Caco-2 (cell line): ENCODE data around the gene PCDHA6. TPM values are rescaled to one million over a fixed set of nuclear protein-coding genes. Genes with fewer than 3 reads are reported as not detected.
"Not testable (repeated sequence)": the region's sequence is repeated elsewhere in the genome, so short reads cannot be mapped to it uniquely, and the experiment has no call there.

Experiments
- BruUV-seq: library from RNA; stranded (reverse); fragments of 400-500 nt; replicated peaks from 2 replicates; lab custom pipeline; 2021; lab: Mats Ljungman, UMichigan
- CTCF ChIA-PET: fragments of 300-600 bp; sonication (Branson Sonifier 250); formaldehyde crosslinking; loops from one replicate; lab custom pipeline; 2022; ENCODE audit warnings: antibody characterized with exemption; lab: Charles Lee
- POLR2A ChIA-PET: fragments of 300-600 bp; sonication (Branson Sonifier 250); formaldehyde crosslinking; loops from one replicate; lab custom pipeline; 2022; ENCODE audit warnings: antibody characterized with exemption; lab: Charles Lee
- DNase-seq, 2 experiments: peaks; one replicate each; pipeline versions ENCODE4 v3.0.0 to v3.0.0-alpha.2; 2020 to 2022
- H3K27me3 ChIP-seq: replicated peaks from 2 replicates; pipeline ENCODE4 v1.6.0; 2011; ENCODE audit warnings: low read length; ENCODE audit not compliant: control insufficient read depth, insufficient read depth
- H3K36me3 ChIP-seq: 2 replicates; pipeline ENCODE4 v1.5.1; 2011; ENCODE audit warnings: low read length; ENCODE audit not compliant: control insufficient read depth, insufficient read depth
- H3K4me1 ChIP-seq: fragments of 250-450 bp; sonication (Bioruptor Pico); 2 replicates; pipeline ENCODE4 v1.5.1; 2020; ENCODE audit warnings: mild to moderate bottlenecking
- H3K4me3 ChIP-seq: 2 replicates; pipeline ENCODE4 v1.5.1; 2011; ENCODE audit warnings: low read depth, mild to moderate bottlenecking, control low read depth, low read length
- H3K9me3 ChIP-seq: fragments of 250-450 bp; sonication (Bioruptor Pico); 2 replicates; pipeline ENCODE4 v1.5.1; 2020; ENCODE audit warnings: mild to moderate bottlenecking, moderate library complexity
- H3K27ac Mint-ChIP-seq: one replicate; pipeline ENCODE4 v1.8.0; 2022; ENCODE audit warnings: mixed read lengths; ENCODE audit not compliant: unreplicated experiment
- H3K27me3 Mint-ChIP-seq: one replicate; pipeline ENCODE4 v1.8.0; 2022; ENCODE audit warnings: mixed read lengths; ENCODE audit not compliant: insufficient read depth, unreplicated experiment
- H3K36me3 Mint-ChIP-seq: one replicate; pipeline ENCODE4 v1.8.0; 2022; ENCODE audit warnings: mild to moderate bottlenecking, mixed read lengths; ENCODE audit not compliant: insufficient read depth, unreplicated experiment
- H3K4me1 Mint-ChIP-seq: one replicate; pipeline ENCODE4 v1.8.0; 2022; ENCODE audit warnings: low read depth, mixed read lengths; ENCODE audit not compliant: unreplicated experiment
- H3K4me3 Mint-ChIP-seq: one replicate; pipeline ENCODE4 v1.8.0; 2022; ENCODE audit warnings: mild to moderate bottlenecking, moderate library complexity, mixed read lengths; ENCODE audit not compliant: unreplicated experiment
- H3K9me3 Mint-ChIP-seq: one replicate; pipeline ENCODE4 v1.8.0; 2022; ENCODE audit warnings: mixed read lengths; ENCODE audit not compliant: unreplicated experiment
- CTCF ChIP-seq, 2 experiments: fragments of 200-600 bp in 1 of 2; IDR thresholded peaks; 1 replicate in 1 of 2; 2 replicates in 1 of 2; pipeline versions ENCODE4 v1.5.1 to v1.8.0; 2011 to 2022; ENCODE audit warnings: antibody characterized with exemption in 1 of 2, control low read depth in 1 of 2, inconsistent platforms in 1 of 2, low read depth in 1 of 2, low read length in 1 of 2, mild to moderate bottlenecking in 1 of 2, moderate library complexity in 1 of 2; ENCODE audit not compliant: insufficient read depth in 1 of 2, severe bottlenecking in 1 of 2, unreplicated experiment in 1 of 2
- intact Hi-C: fragments of 100-400 bp; cut with micrococcal nuclease; formaldehyde crosslinking; loops from one replicate; pipeline ENCODE4 v1.10.0; 2022; ENCODE audit not compliant: unreplicated experiment
- total RNA-seq: library from RNA; stranded (reverse); gene quantifications from 2 replicates; pipeline ENCODE4 v1.2.3, GENCODE V29; 2022

Gene PCDHA6
- total RNA-seq, 1 experiment from 2014 or later: not detected

- Mint-ChIP-seq H3K4me1 (no peaks in the 10 kb centered on the region), H3K27ac (no peak overlapping the region), H3K9me3 (peaks cover 3% of the 10 kb centered on the region), H3K27me3 (no peaks in the 10 kb centered on the region), H3K4me3 (no peak overlapping the region), H3K36me3 (no peaks in the 10 kb centered on the region)
- intact Hi-C loops: no loop called here
- DNase-seq: no peak
- ChIA-PET POLR2A (no interaction called here), CTCF (no interaction called here)
- TF ChIP-seq CTCF (IDR thresholded peaks at IDR 0.05; ENCODE audit: insufficient read depth in 1 of 2, low read depth in 1 of 2, low read length in 1 of 2, severe bottlenecking in 1 of 2, unreplicated experiment in 1 of 2): no peak
- Histone ChIP-seq H3K4me1 (no peaks in the 10 kb centered on the region), H3K4me3 (no peak overlapping the region), H3K36me3 (no peaks in the 10 kb centered on the region), H3K9me3 (peaks cover 7% of the 10 kb centered on the region; the same call in 1 of the 2 replicates), H3K27me3 (no peaks in the 10 kb centered on the region)
- no TSS peak for BruUV-seq
These were observed 41.8 kb downstream of the PCDHA6 start for GRCh38 chr5:140869555-140869886.

GRCh38 chr5:140870221-140871201, 42.8 kb downstream of the PCDHA6 start:
- CTCF ChIA-PET: no interaction called here
- Histone ChIP-seq H3K9me3 (peaks cover 7% of the 10 kb centered on the region; the same call in 1 of the 2 replicates), H3K4me1 (no peaks in the 10 kb centered on the region), H3K4me3 (no peak overlapping the region), H3K36me3 (no peaks in the 10 kb centered on the region), H3K27me3 (no peaks in the 10 kb centered on the region)
- BruUV-seq: no TSS peak
- Mint-ChIP-seq H3K27me3 (no peaks in the 10 kb centered on the region), H3K27ac (no peak overlapping the region), H3K9me3 (no peaks in the 10 kb centered on the region), H3K4me1 (no peaks in the 10 kb centered on the region), H3K4me3 (no peak overlapping the region), H3K36me3 (no peaks in the 10 kb centered on the region)
- POLR2A ChIA-PET: no interaction called here
- TF ChIP-seq CTCF (IDR thresholded peaks at IDR 0.05; ENCODE audit: insufficient read depth in 1 of 2, low read depth in 1 of 2, low read length in 1 of 2, severe bottlenecking in 1 of 2, unreplicated experiment in 1 of 2): no peak
- no peak for DNase-seq
- intact Hi-C loops: no loop called here

- no peaks in the 10 kb centered on the region for H3K36me3 ChIP-seq
- ChIA-PET CTCF (no interaction called here), POLR2A (no interaction called here)
- H3K27ac Mint-ChIP-seq: no peak within 1 kb of the TSS
- no TSS peak for BruUV-seq
- no peak within 1 kb of the TSS for H3K4me3 ChIP-seq
- H3K4me3 Mint-ChIP-seq: no peak within 1 kb of the TSS
- H3K4me1 ChIP-seq: no peaks in the 10 kb centered on the region
- 0 out of 2 replicates have a peak, but pooled peaks cover 4% of the 10 kb centered on the region for H3K9me3 ChIP-seq
- TF ChIP-seq CTCF (IDR thresholded peaks at IDR 0.05; ENCODE audit: insufficient read depth in 1 of 2, low read depth in 1 of 2, low read length in 1 of 2, severe bottlenecking in 1 of 2, unreplicated experiment in 1 of 2): no peak
- H3K36me3 Mint-ChIP-seq: no peaks in the 10 kb centered on the region
- intact Hi-C loops: no loop called here
- no peak for DNase-seq
- peaks cover 7% of the 10 kb centered on the region for H3K9me3 Mint-ChIP-seq
- no peaks in the 10 kb centered on the region for H3K4me1 Mint-ChIP-seq
- no peaks in the 10 kb centered on the region for H3K27me3 Mint-ChIP-seq
- H3K27me3 ChIP-seq: no peaks in the 10 kb centered on the region
These were observed 47.6 kb downstream of the PCDHA6 start, which contains the start of gene PCDHA12 for GRCh38 chr5:140875085-140876065. PCDHA12 (plus strand) TSS chr5:140875308; CDS start chr5:140875473, 165 bp downstream.

GRCh38 chr5:140876541-140877261, 48.9 kb downstream of the PCDHA6 start:
- H3K4me3 ChIP-seq, H3K27me3 Mint-ChIP-seq, H3K4me3 Mint-ChIP-seq, CTCF ChIA-PET, POLR2A ChIA-PET, H3K36me3 Mint-ChIP-seq, H3K36me3 ChIP-seq, intact Hi-C loops, BruUV-seq, H3K27me3 ChIP-seq, H3K4me1 Mint-ChIP-seq, H3K4me1 ChIP-seq, H3K9me3 ChIP-seq, DNase-seq, H3K27ac Mint-ChIP-seq: not testable (repeated sequence)
- peaks cover 15% of the 10 kb centered on the region for H3K9me3 Mint-ChIP-seq
